HT1080 (cell line): ENCODE measurements around the gene DCAF5. TPM values are rescaled to one million over a fixed set of nuclear protein-coding genes. Genes with fewer than 3 reads are reported as not detected.
"Not testable (repeated sequence)": the region's sequence is repeated elsewhere in the genome, so short reads cannot be mapped to it uniquely, and the experiment has no call there.

Source experiments
- DNase-seq: peaks from one replicate; pipeline ENCODE4 v3.0.0-alpha.2; 2015; ENCODE audit warnings: low read depth
- polyA plus RNA-seq, 2 experiments: library from polyadenylated mRNA; depleted of rRNA; stranded (reverse); fragments of >200 nt; gene quantifications; 2 replicates each; pipeline ENCODE4 v1.2.3, GENCODE V29; 2015
- total RNA-seq: library from RNA; depleted of rRNA; stranded (reverse); fragments of >200 nt; shearing (Covaris generic); gene quantifications from 2 replicates; pipeline ENCODE4 v1.2.3, GENCODE V29; 2014; rRNA removed

Gene DCAF5
- 7.7 and 9.5 TPM in 2 replicates for total RNA-seq
- 11.5 and 14.9 TPM in 2 replicates for polyA plus RNA-seq (2015; cell fraction: cytosol; rRNA removed)
- polyA plus RNA-seq (2015; cell fraction: nucleus; rRNA removed), result 37.7 and 43.8 TPM in 2 replicates

DNA sequence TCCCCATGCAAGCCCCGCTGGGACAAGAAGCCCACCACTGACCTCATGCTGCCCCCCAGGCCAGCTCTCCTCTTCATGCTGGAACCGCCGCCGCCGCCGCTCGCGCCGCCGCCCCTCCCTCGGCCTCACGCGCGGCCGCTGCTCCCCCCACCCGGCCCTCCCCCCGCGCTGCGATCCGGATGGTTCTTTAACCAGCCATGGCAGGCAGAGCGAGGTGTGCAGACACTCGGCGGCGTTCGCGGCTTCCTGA is at the start of gene DCAF5:
TSS of gene DCAF5 (minus strand) at position 218 of the 250 bp plus-strand sequence. CDS start at position 77, 141 bp downstream.
- DNase-seq, result no peak

- DNase-seq, result no peak
These were observed 46.9 kb upstream of the DCAF5 start for GRCh38 chr14:69199786-69200185.

DNA sequence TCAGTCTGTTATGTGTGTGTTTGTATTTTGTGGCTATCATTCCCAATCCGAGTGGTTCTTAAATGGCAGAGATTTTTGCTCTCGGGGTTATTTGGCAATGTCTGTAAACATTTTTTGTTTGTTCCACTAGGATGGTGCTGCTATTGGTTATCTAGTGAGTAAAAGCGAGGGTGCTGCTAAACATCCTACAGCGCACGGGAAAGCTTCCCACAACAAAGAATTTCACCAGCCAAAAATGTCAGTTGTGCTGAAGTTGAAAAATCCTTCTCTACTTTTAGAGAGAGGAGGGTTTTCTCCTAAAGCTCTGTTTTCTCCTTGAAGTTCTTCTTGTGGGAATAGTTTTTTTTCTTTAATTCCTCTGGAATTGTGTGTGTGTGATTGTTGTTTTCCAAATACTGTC is 40.8 kb upstream of the DCAF5 start:
- no peak for DNase-seq

GRCh38 chr14:69191340-69192111 is 38.6 kb upstream of the DCAF5 start, which contains the start of gene EXD2:
Gene EXD2 (plus strand): TSS chr14:69191498. CDS start chr14:69209471, 17,973 bp downstream.
- peak; percentile 81 for DNase-seq

- no peak for DNase-seq
These were observed 37.3 kb upstream of the DCAF5 start for GRCh38 chr14:69190191-69190590.

DNA sequence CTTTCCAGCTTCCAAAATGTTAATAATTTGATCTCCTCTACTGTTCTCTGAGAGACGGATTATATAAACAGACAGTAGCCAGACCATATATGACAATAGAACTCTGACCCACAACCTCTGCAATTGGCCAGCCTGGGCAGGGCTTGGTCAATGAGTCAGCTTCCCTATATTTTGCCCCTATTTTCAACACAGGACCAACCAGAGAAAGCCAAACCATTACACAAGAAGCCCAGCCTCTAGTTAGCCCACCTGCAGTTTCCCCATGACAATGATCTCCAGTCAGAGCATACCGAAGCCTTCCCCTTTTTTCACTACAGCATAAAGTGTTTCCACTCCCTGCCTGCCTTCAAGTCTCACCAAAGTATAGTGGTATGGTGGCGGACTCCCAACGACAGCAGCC is 30.8 kb upstream of the DCAF5 start:
- peak; percentile 44 for DNase-seq

GRCh38 chr14:69182580-69182979 is 29.7 kb upstream of the DCAF5 start:
- DNase-seq, result not testable (repeated sequence)

DNA sequence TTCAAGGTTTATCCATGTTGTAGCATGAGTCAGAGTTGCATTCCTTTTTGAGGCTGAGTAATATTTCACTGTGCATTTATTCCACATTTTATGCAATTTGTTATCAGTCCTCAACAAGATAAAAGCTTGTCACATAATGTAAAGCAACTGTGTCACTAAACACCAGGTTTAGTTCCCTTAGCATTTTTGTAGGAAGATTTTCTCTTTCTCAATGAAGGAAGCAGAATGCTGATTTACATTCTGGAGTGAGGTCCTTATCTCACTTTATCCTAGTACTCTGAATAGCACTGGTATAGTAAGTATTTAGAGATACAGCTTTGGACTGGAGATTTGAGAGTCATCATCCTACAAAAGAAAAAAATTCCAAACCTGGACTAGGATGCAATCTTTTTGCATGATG is 28.6 kb upstream of the DCAF5 start:
- DNase-seq, result no peak

- DNase-seq, result no peak
These were observed 22.2 kb upstream of the DCAF5 start for GRCh38 chr14:69175130-69175529.

DNA sequence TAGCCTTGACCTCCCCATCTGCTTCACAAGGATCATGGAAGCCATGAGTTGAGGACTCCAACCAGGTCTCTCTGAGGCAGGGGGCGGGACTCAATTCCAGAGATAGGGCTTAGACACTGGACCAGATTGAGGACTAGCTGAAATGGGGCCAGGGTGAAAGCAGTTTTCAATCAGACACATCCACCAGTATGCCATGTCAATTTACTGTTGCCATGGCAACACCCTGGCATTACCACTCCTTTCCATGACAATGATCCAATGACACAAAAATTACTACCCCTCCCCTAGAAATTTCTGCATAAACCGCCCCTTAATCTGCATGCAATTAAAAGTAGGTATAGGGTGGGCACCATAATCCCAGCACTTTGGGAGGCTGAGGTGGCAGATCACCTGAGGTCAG is 18.6 kb upstream of the DCAF5 start:
- DNase-seq, result no peak

GRCh38 chr14:69170839-69171238 is 17.9 kb upstream of the DCAF5 start:
- peak; percentile 21 for DNase-seq

- DNase-seq, result not testable (repeated sequence)
These were observed 12.9 kb upstream of the DCAF5 start for GRCh38 chr14:69165787-69166186.

DNA sequence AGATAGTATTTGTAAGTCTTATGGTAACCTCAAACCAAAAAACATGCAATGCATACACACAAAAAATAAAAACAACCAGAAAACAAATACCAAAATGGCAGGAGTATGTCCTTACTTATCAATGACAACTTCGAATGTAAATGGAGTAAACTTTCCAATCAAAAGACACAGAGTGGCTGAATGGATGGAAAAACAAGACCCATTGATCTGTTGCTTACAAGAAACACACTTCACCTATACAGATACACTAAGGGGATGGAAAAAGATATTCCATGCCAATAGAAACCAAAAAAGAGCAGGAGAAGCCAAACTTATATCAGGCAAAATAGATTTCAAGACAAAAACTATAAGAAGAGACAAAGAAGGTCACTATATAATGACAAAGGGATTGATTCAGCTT is 8.7 kb upstream of the DCAF5 start:
- no peak for DNase-seq

GRCh38 chr14:69156224-69156623 is 3.3 kb upstream of the DCAF5 start:
- DNase-seq, result no peak

DNA sequence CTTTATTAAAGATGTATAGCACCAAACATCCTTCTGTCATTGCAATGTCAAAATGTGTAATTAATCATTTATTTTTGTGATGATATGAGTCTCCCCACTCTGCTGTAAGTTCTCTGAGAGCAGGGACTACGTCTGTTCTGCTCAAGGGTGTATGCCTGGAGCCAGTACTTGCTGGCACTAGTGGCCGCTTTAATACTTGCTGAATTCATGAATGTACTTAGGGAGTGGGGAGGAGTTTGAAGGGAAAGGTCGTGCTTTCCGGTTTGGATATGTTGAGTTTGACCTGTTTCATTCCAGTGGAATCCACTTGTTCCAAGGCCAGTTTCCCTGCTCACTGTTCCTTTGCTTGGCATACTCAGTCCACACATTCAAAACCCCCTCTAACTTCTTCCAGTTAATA is 1.9 kb upstream of the DCAF5 start:
- no peak for DNase-seq

DNA sequence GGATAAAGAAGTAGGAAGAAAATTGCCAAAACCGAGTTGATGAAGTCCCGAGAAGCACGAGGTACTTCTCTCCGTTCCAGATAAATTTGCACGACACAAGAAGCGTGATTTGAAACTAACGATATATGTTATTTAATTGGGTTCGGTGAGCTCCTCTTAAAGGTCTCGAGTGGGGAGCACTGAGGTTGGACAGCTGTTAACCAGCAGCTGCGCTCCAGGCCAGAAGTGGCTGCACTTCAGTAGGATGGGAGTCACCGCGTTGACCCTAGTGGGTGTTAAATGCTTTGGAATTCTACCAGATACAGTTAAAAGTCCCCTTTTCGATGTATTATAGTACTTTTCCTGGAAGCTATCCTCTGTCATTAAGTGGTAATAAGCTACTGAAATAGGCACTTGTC is 953 bp upstream of the DCAF5 start:
- no peak for DNase-seq

- peak; percentile 92 for DNase-seq
These were observed 393 bp upstream of the DCAF5 start for GRCh38 chr14:69153152-69153872.

- no peak for DNase-seq
These were observed 578 bp downstream of the DCAF5 start for GRCh38 chr14:69152181-69152901.

DNA sequence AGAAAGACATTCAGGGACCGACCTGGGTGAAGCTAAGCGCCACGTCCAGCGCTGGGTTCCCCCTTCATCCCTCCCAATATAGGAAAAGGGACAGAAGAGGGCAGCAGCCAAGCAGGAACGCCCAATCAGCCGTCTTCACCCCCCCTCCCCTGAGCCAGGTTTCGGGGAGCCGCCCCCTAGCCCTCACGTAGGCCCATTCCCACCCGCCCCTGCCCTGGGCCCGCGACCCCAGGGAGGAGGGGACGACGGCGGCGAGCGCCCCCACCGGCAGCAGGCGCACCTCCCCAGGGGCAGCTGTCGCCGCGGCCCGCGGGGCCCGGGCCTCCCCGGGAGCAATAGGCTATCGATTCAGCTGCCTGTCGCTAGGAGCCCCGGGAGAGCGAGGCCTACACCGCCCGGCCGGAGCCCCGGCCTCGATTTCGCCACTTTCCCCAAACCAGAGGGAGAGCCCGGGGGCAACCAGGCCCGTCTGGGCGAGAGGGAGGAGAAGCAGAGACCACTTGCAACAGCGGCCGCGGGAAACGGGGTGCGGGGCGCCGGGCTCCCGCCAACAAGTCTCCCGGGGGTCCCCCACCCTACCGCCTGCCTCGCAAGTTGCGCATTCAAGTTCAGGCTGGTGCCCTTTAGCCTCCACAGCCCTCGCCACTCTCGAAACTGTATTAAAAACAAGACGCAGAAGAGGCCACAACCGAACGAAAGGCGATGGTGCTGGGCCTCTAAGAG is 1.3 kb downstream of the DCAF5 start:
- peak; percentile 55 for DNase-seq

DNA sequence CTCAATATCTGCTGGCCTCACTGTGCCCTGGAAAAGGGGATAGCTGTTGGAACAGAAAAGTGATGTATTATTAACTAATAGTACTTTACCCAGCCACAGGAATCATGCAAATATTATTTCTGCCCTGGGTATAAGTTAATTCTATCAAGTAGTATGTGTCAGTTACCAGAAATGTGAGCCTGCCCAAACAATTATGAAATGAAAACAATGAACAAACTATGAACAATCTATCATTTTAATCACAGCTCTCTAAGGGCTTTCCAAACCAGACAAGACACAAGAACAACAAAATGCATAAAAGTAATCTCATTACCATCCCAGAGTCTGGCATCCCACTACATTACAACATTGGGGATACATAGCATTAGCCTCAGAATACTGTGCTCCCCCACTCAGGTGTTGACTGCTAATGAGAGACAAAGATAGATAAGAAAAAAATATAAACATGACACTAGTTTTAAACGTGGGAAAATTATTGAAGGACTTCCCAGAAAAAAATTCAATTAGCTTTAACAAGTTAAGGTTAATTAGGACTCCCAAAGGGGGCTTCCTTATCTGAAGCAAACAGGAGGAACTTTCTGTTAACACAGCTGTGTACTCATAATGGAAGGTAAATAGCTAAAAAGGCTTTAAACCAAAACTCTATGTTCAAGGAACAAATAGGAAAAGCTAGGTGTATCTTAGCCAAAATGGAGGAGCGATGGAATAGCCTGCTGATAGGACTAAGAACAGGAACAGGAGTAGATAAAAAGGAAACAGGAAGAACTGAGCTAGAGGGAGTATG is 3.3 kb downstream of the DCAF5 start:
- DNase-seq, result no peak

DNA sequence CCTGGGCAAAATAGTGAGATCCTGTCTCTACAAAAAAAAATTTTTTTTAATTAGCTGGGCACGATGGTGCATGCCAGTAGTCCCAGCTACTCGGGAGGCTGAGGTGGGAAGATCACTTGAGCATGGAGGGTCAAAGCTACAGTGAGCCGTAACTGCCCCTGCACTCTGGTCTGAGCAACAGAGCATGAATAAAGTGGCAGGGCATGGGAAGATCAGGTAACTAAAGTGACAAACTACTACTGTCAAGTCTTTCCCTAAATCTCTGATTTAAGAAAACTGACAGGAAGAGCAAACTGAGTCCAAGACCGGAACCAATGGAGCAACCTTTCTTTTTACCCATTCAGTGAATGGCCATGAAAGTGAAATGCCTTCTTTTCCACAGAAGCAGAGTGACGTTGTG is 10.8 kb downstream of the DCAF5 start:
- DNase-seq, result no peak
